AG09309 (cell line): ENCODE results near the gene CCDC158.

ENCODE experiments used
- DNase-seq: peaks from one replicate; pipeline ENCODE4 v3.0.0-alpha.2; 2010; ENCODE audit warnings: low read depth
- H3K4me3 ChIP-seq: 2 replicates; pipeline ENCODE4 v1.5.1; 2011; ENCODE audit warnings: mild to moderate bottlenecking, low read depth, low read length, moderate library complexity; ENCODE audit not compliant: control insufficient read depth
- TF ChIP-seq, protein P1 (sequence below): IDR thresholded peaks from 2 replicates; pipeline ENCODE4 v1.5.1; 2011; ENCODE audit warnings: mild to moderate bottlenecking, low read depth, low read length, inconsistent platforms; ENCODE audit not compliant: insufficient read depth, control insufficient read depth; ENCODE audit errors: missing control alignments

CCDC158 gene

DNA sequence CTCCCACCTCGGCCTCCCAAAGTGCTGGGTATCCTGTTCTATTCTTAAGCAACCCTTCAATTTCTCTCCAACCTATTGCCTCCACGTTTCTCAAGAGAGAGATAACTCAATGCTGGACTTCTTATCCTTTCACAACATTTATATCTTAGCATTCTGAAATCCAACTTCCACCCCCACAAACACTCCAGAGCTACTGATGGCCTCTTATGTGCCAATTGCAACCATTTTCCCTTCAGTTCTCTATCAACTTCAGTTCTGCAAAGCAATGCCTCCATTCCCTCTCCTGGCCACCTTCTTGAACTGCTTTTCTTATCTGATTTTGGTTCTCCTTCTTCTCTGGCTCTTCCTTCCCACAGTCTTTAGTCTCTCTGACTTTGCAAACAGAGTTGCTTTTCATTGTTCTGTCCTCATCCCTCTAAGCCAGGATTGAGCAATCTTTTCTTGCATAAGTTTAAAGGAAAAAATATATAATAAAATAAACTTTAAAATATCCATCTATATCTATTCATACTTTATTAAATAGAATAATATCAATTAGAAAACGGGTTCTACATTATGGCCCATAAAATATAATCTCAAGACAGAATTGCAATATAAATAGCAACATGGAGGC, 118.0 kb downstream of the CCDC158 start:
- H3K4me3 ChIP-seq = no peak overlapping the region
- TF ChIP-seq, protein P1, sequence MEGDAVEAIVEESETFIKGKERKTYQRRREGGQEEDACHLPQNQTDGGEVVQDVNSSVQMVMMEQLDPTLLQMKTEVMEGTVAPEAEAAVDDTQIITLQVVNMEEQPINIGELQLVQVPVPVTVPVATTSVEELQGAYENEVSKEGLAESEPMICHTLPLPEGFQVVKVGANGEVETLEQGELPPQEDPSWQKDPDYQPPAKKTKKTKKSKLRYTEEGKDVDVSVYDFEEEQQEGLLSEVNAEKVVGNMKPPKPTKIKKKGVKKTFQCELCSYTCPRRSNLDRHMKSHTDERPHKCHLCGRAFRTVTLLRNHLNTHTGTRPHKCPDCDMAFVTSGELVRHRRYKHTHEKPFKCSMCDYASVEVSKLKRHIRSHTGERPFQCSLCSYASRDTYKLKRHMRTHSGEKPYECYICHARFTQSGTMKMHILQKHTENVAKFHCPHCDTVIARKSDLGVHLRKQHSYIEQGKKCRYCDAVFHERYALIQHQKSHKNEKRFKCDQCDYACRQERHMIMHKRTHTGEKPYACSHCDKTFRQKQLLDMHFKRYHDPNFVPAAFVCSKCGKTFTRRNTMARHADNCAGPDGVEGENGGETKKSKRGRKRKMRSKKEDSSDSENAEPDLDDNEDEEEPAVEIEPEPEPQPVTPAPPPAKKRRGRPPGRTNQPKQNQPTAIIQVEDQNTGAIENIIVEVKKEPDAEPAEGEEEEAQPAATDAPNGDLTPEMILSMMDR = no peak

DNA sequence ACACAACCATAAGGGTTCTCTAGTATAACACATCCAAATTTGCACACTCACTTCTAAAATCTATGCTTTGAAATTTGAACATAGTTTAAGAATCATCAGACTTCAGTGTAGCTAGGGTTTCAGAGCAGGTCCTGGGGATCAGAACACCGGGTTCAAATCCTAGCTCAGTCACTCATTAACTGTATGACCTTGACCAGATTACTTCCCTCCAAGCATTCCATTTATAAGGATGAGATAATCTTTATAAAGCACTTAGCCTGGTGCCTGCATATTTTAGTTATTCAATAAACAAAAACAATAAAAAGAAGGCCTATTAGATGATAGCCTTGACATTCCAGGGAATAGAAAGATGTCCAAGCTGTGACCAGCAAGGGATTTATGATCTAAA, 119.2 kb downstream of the CCDC158 start:
- TF ChIP-seq, protein P1 = no peak
- H3K4me3 ChIP-seq = no peak overlapping the region
- DNase-seq = no peak

More for the DNA sequence above, 118.0 kb downstream of the CCDC158 start:
- DNase-seq = no peak

DNA sequence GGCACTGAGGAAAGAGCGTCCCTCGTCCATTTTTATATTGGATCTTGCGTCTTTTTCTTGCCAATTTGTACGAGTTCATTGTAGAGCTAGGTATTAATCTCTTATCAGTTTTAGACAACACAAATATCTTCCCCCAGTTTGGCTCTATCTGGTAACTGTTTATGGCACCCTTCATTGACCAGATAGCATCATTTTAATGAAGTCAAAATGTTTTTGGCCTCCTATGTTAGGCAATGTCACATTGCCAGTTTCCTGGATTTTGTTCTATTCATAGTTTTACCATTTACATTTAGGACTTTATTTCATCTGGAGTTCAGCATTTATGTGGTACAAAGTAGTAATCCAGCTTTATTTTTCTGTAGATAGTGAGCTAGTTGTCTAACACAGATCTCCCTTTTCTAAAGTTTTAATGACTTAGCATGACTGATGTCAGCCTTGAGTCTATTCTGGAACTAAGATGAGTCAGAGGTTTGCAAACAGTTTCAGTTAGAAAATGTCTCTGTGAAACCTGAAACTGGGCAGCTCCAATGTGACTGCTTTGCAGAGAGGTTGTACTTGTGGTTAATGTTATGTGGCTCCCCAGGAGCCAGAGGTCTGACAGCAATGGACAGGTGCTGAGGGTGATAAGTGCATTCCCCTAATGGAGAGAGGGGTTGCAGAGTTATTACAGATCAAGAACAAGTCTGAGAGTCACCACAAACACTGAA, 119.7 kb downstream of the CCDC158 start:
- peak; percentile 61 for DNase-seq
- TF ChIP-seq, protein P1 = no peak
- no peak overlapping the region for H3K4me3 ChIP-seq

DNA sequence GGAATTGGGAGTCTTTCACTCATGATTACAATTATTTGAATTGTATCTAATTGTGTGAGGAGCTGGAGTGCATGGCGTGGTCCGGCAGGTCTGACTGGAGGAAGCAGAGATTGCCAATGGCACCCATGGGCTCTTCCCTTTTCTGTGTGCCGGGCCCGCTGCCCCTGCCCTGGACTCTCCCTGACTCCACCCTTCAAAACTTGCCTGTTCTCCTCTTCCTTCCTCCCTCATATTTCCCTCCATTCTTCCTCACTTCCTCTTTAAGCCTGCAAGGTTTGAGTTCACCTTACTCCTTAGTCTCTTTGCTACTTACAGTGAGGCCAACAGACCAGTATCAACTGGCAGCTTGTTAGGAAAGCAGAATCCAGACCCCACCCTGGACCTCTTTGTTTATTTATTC, 120.9 kb downstream of the CCDC158 start:
- TF ChIP-seq, protein P1 = no peak
- H3K4me3 ChIP-seq = no peak overlapping the region
- no peak for DNase-seq

DNA sequence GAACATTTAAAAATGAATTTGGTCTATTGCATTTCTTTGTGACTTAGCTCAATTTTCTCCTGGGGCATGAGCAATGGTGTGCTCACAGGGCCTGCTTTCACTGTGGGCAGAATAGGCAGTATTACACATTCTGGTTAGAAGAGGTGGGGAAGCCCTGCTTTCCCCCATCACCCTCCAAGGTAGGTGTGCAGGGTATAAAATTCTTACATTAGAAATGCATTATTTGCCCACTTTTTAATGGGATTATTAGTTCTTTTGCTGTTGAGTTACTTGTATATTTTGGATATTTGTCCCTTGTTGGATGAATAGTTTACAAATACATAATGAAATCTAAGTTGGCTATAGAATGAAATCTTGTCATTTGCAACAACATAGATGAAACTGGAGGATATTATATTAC, 122.7 kb downstream of the CCDC158 start:
- no peak for DNase-seq
- H3K4me3 ChIP-seq = no peak overlapping the region
- TF ChIP-seq, protein P1 = no peak

DNA sequence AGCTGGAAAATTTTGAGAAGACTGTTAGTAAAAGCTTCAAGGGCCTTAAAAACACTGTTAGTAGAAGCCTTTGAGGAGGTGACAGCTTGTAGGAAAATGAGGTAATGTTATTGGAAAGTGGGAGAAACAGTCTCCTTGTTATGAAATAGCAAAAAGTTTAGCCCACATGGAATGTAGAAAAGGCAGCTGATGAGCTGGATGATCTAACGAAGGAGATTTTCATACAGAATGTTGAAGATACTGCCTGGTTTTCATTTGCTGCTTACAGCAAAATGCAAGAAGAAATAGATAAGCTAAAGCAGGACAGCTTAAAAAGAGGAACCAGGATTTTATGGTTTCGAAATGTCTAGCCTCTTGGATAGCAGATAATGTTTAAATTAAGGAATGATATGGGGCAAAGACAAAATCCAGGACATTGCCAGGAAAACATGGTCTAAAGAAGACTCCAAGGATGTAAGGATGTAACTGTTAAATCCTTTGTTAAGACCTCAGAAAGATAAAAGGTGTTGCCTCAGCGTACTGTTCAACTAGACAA, 124.6 kb downstream of the CCDC158 start:
- TF ChIP-seq, protein P1 = no peak
- H3K4me3 ChIP-seq = no peak overlapping the region
- no peak for DNase-seq

DNA sequence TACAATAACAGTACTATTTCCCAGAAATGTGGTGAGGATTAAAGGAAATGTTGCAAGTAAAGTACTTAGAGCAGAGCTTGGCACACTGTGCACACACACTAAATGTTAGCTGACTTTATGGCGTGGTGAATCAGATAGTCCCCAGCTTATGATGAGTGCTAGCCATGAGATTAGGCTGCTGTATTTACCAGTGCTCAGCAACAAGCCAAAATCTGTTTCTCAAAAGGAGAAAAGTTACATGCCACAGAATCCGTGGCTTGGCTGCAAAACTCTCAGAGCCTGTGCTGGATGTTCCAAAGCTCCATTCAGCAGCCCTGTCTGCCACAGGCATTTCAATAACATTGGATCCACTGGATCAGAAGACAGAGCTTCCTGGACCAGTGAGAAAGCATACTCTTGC, 127.2 kb downstream of the CCDC158 start:
- peak; percentile 24 for DNase-seq
- H3K4me3 ChIP-seq = no peak overlapping the region
- TF ChIP-seq, protein P1 = no peak
